CMK (cell line): ENCODE measurements around the gene NANS.

Experiments used
- DNase-seq: peaks from one replicate; pipeline ENCODE4 v3.0.0-alpha.2; 2010; ENCODE audit warnings: low read depth

The NANS gene

GRCh38 chr9:98038958-98039357 lies 17.6 kb upstream of the NANS start:
- DNase-seq, result no peak

GRCh38 chr9:98039607-98040017 lies 16.9 kb upstream of the NANS start:
- no peak for DNase-seq

GRCh38 chr9:98040212-98040611 lies 16.3 kb upstream of the NANS start:
- no peak for DNase-seq

- DNase-seq, result no peak
Observed at GRCh38 chr9:98043915-98044314, 12.6 kb upstream of the NANS start.

GRCh38 chr9:98045234-98046179 lies 11.0 kb upstream of the NANS start:
- peak; percentile 43 for DNase-seq

- no peak for DNase-seq
Observed at GRCh38 chr9:98046180-98046543, 10.4 kb upstream of the NANS start.

GRCh38 chr9:98047002-98047401 lies 9.5 kb upstream of the NANS start:
- no peak for DNase-seq

GRCh38 chr9:98049288-98050072 lies 7.1 kb upstream of the NANS start:
- no peak for DNase-seq

- no peak for DNase-seq
Observed at GRCh38 chr9:98050351-98050750, 6.2 kb upstream of the NANS start.

GRCh38 chr9:98054376-98054951 lies 2.1 kb upstream of the NANS start:
- DNase-seq, result no peak

GRCh38 chr9:98057138-98057799 lies 737 bp downstream of the NANS start:
- no peak for DNase-seq

- DNase-seq, result no peak
Observed at GRCh38 chr9:98062161-98062560, 5.6 kb downstream of the NANS start.

GRCh38 chr9:98064623-98065392 lies 8.3 kb downstream of the NANS start:
- no peak for DNase-seq

- no peak for DNase-seq
Observed at GRCh38 chr9:98066235-98066634, 9.7 kb downstream of the NANS start.

- DNase-seq, result no peak
Observed at GRCh38 chr9:98067184-98067583, 10.7 kb downstream of the NANS start.

- no peak for DNase-seq
Observed at GRCh38 chr9:98069551-98069950, 13.0 kb downstream of the NANS start.

GRCh38 chr9:98070704-98071103 lies 14.2 kb downstream of the NANS start:
- DNase-seq, result no peak

- no peak for DNase-seq
Observed at GRCh38 chr9:98071737-98072136, 15.2 kb downstream of the NANS start.

- DNase-seq, result no peak
Observed at GRCh38 chr9:98074115-98074990, 17.8 kb downstream of the NANS start.

- no peak for DNase-seq
Observed at GRCh38 chr9:98075332-98075805, 18.8 kb downstream of the NANS start.
